ENCODE data around the gene MMP19. TPM values are rescaled to one million over a fixed set of nuclear protein-coding genes. Genes with fewer than 3 reads are reported as not detected.

Gene MMP19
- total RNA-seq, 1 experiment from 2014 or later: 2.3 TPM

GRCh38 chr12:55847033-55847432 lies 4.3 kb upstream of the MMP19 start:
- Histone ChIP-seq H3K4me1 (ENCODE audit: control insufficient read depth in 1 of 2, insufficient read depth in 2 of 2, low read length in 2 of 2) (peaks cover 11 to 34% of the 10 kb centered on the region in 2 experiments), H2AFZ (ENCODE audit: low read depth, low read length, poor library complexity, severe bottlenecking) (peak overlapping the region; percentile 31), H3K79me2 (ENCODE audit: insufficient read depth, low read length) (no peaks in the 10 kb centered on the region), H3K4me3 (replicated peaks in 1 of 2; ENCODE audit: low read depth in 1 of 2, low read length in 2 of 2) (no peak overlapping the region), H3K9me3 (ENCODE audit: control insufficient read depth in 1 of 2, insufficient read depth in 1 of 2, low read depth in 1 of 2, low read length in 2 of 2) (no peaks in the 10 kb centered on the region), H3K27me3 (ENCODE audit: insufficient read depth, low read length) (no peaks in the 10 kb centered on the region), H3K9ac (ENCODE audit: low read length) (no peak overlapping the region), H3K9me2 (ENCODE audit: insufficient read depth) (no peaks in the 10 kb centered on the region), H3K4me2 (ENCODE audit: low read length) (no peak overlapping the region), H4K20me1 (ENCODE audit: insufficient read depth) (no peaks in the 10 kb centered on the region), H3K36me3 (ENCODE audit: control insufficient read depth in 1 of 2, insufficient read depth in 2 of 2, low read length in 2 of 2) (no peaks in the 10 kb centered on the region), H3K27ac (ENCODE audit: low read depth, low read length) (no peak overlapping the region)
- ChIA-PET RAD21 (ENCODE audit: low non-redundant PET in 1 of 2, low total read pairs in 2 of 2, uncharacterized antibody in 2 of 2, unreplicated experiment in 2 of 2) (interaction anchor here in 1 of 2 experiments (1.7 kb wide), 1 partner anchor 18 kb away, joined by 4 read pairs; the partner anchor contains the start of gene DNAJC14), POLR2A (no interaction called here), CTCF (interaction anchor here (1.4 kb wide), 1 partner anchor 93 kb away, joined by 3 read pairs; no protein-coding TSS in a partner anchor)
- no peak for TF ChIP-seq MAX (IDR thresholded peaks at IDR 0.05)
- TF ChIP-seq EZH2phosphoT487 (IDR thresholded peaks at IDR 0.05; ENCODE audit: borderline replicate concordance): no peak
- no peak for TF ChIP-seq ZNF274 (IDR thresholded peaks at IDR 0.05; ENCODE audit: low read depth, low read length)
- no peak for TF ChIP-seq REST (IDR thresholded peaks at IDR 0.05; ENCODE audit: low read depth)
- TF ChIP-seq TCF7L2 (IDR thresholded peaks at IDR 0.05; ENCODE audit: borderline replicate concordance, extremely low read depth, insufficient read depth, insufficient read length): no peak
- no peak for TF ChIP-seq EZH2 (IDR thresholded peaks at IDR 0.05)
- TF ChIP-seq YY1 (IDR thresholded peaks at IDR 0.05; ENCODE audit: extremely low read depth, insufficient replicate concordance, low read depth, low read length): no peak
- no peak for TF ChIP-seq ZBTB33 (IDR thresholded peaks at IDR 0.05; ENCODE audit: extremely low read depth, insufficient replicate concordance, low read length)
- no peak for TF ChIP-seq CTCF (IDR thresholded peaks at IDR 0.05 in 2 of 3, conservative IDR thresholded peaks at IDR 0.05 in 1 of 3; ENCODE audit: borderline replicate concordance in 1 of 3, insufficient read depth in 1 of 3, low read depth in 2 of 3, low read length in 2 of 3)
- no peak for TF ChIP-seq POLR2A (IDR thresholded peaks at IDR 0.05; ENCODE audit: borderline replicate concordance, extremely low read depth, insufficient read depth, insufficient read length)
- TF ChIP-seq FOSL1 (IDR thresholded peaks at IDR 0.05; ENCODE audit: low read depth): no peak
- TF ChIP-seq ZFX (IDR thresholded peaks at IDR 0.05): no peak
- intact Hi-C loops (cut with micrococcal nuclease): no loop called here
- DNase-seq (ENCODE audit: low read depth, low spot score) (no peak), ATAC-seq (no peak)
- BruUV-seq (replicated peaks): no TSS peak
